ENCODE results near the gene PKDCC. TPM values are rescaled to one million over a fixed set of nuclear protein-coding genes. Genes with fewer than 3 reads are reported as not detected.

Gene PKDCC
- total RNA-seq, 1 donor from 2014 or later, result 19.6 TPM

DNA sequence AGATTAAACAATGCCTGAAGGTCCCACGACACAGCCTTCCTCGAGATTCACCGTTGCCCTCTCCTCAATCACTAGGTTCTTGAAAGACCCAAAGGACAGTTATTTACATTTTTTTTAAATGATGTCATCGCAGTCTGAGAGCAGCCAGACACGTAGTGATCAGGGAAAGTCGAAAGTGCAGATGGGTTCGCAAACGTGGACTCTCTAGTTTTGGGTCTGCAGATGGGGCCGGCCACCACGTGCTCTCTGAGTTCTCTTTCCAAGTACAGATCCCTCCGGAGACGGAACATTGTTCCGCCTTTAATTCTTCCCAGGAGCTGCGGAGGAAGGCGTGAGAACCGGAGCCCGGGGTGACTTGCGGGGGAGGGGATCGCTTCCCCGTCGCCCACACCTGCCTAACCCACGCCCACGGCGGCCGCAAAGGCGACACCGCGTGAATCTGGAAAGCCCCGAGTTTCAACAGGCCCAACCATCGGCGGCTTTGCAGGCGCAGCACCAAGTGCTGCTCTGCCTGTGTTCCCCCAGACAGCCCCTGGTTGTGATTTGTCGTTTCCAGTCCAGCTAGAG is 54.3 kb downstream of the PKDCC start:
- no peak for FAIRE-seq
- peak; percentile 57 to 69 for DNase-seq (ENCODE audit: low spot score in 2 of 2)

DNA sequence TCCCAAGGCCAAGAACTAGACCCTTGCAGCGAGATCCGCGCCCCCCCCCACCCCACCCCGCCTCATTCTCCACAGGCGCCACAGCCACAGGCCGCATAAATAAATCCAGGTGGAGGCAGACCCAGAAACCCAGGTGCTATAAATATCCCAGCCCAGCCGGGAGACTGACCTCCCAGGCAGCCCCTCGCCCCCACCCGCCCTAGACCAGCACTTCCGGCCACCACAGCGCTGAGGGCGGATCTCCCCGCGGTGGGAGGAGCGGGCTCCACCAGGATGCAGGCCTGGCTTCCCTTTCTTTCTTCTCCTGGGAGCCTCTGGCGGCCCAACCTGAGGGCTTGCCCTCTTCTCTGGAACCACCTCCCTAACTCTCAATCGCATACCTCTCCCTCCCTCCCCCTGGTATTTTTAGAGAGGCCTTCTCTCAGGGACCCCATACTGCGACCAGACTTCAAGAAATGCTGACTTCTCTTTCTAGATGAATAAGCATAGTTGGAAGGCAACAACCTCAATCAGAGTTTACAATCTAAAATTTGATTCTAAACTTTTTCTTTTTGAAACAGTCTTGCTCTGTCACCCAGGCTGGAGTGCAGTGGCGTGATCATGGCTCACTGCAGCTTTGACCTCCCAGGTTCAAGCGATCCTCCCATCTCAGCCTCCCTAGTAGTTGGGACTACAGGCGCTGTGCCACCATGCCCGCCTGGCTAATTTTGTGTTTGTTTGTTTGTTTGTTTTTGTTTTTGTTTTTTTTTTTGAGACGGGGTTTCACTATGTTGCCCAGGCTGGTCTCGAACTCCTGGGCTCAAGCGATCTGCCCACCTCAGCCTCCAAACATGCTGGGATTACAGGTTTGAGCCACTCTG is 55.0 kb downstream of the PKDCC start:
- FAIRE-seq, result no peak

DNA sequence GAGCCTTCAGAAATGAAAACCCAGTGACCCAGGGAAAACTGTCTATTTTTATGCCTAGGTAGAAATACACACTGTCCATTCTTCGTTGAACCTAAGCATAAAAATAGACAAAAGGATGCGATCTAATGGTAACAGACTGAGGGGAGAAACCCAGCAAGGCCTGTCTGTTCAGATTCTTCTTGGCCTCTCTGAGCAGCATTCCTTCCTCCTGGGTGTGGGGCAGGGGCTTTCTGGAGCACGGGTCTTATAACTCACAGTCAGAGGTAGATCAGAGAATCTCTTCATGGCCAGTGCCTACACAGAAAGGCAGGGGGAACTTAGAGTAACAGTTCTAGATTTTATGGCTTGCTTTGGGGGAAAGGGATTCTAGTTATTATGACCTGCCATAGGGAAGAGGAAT is 56.0 kb downstream of the PKDCC start:
- DNase-seq (ENCODE audit: low spot score in 2 of 2), result no peak
- FAIRE-seq, result no peak

More for the DNA sequence above, 55.0 kb downstream of the PKDCC start:
- DNase-seq (ENCODE audit: low spot score in 2 of 2), result no peak

DNA sequence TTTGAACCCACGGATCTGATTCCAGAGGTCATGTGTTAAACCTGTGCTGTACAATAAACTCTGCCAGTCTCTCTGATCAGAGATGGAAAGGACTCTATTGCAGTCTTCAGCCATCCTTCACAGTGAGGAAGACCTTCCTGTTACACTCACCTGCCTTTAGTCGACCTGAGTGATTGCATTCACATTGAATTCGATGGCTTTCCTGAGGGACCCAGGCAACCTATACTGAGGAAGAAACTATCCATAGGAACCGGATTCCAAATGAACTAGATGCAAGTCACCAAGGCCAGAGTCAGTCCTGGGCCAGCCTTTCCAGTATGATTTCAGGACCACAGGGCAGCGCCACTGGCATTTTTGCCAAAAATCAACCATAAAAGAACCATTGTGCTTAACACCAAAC is 56.8 kb downstream of the PKDCC start:
- no peak for DNase-seq (ENCODE audit: low spot score in 2 of 2)
- no peak for FAIRE-seq

DNA sequence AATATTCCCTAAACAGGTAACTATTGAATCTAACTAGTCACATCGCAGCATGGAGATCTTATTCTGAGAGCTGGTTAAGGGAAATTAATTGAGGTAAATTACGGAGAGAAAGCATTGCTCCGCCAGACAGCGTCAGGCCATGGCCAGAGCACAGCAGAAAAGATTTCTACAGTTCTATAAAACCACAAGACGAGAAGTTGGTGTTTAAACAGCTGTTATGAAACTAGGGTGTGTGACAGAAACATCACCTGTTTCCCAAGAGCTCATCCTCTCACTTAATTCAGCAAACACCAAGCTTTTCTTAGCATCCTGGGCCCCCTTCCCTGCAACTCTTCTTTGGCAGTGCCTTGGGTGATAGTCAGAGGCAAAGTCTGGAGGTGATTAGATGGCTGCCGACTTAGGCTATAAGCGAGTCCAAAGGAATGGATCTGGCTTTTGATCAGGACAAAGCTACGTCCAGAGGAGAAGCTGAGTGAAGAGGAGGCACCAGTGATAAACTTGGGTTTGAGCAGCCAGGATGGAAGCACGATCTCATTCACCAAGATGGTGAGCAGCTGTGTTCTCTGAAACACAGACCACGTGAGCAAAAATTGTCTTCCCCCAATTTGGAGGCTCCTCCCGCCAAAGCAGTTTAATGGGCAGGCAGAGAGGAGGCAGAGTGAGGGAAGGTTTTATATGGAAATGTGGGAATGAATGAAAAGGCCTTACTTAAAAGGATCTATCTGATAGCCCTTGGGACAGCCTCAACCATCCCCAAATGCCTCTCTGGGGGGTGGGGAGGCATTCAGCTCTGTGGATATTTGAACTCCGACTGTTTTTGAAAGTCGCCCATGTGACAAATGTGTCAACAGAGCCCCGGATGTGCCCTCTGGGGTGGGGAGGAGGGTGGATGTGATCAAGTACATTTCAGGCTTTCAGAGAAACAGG is 57.8 kb downstream of the PKDCC start:
- DNase-seq (ENCODE audit: low spot score in 2 of 2) (no peak), FAIRE-seq (no peak)

DNA sequence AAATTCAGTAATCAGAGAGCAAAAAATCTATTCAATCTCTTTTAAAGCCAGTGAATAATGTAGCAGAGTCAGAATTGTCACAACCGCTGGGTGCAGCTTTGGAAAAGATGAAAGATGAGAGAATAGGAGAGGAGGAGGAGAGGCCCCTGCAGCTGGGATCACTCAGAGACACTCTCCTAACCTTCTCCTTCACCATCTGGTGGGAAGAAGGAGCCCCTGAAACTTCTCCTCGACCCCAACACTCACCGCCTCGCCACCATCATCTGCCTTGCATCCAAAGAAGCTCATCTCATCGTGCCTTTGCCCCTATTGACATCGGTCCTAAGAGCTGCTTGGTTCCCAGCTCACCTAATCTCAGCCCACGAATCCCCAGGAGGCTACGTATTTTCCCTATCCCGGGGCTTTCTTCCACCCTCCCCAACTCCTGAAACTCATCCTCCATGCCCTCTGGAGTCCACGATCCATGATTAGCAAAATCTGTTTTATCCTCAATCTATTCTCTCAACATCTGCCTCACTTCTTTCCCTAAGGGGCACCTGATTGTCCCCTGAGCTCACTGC is 58.5 kb downstream of the PKDCC start:
- DNase-seq (ENCODE audit: low spot score in 2 of 2) (no peak), FAIRE-seq (no peak)

DNA sequence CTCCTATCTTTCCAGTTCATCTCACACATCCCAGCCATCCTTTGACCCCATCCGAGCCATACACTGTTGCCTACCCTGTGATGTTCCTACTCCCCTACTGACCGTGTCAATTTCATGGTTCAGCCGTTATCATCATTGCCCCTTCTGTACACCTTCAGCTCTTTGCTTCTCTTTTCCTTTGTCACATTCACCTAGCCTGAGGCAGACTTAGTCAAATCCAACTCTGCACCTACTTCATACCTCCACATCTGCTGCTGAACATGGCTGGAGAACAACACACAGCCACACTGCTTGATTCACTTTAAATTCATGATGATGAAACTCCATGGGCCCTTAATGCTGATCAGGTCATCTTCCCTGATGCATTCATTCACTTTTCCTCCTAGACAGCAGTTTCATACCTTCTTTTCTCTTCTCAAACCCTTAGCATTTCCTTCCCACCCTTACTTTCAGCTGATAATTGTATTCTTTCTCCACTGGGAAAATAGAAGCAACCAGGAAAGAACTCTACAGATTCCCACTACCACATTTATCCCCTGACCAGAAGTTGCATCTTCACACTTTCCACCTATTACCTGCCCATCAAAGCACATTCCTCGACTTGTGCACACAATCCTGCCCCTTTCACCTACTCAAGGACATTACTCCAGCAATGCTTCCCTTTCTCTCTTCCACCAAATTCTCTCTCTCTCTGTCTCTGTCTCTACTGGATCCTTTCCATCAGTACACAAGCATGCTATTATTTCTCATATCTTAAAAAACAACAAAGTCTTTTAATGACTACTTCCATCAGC is 59.6 kb downstream of the PKDCC start:
- FAIRE-seq (no peak), DNase-seq (ENCODE audit: low spot score in 2 of 2) (no peak)

Other genes with a start within 250 kb of the PKDCC start
- gene EML4, start 121.3 kb downstream of the PKDCC start, total RNA-seq, result 33.8 TPM